Hippocampal formation (tissue), 2 donors: Measurements from ENCODE around the gene LIPE.

ENCODE experiments used
- DNase-seq, 2 donors: peaks; one replicate each; lab custom pipeline; 2025; lab: John Stamatoyannopoulos, UW

The LIPE gene

DNA sequence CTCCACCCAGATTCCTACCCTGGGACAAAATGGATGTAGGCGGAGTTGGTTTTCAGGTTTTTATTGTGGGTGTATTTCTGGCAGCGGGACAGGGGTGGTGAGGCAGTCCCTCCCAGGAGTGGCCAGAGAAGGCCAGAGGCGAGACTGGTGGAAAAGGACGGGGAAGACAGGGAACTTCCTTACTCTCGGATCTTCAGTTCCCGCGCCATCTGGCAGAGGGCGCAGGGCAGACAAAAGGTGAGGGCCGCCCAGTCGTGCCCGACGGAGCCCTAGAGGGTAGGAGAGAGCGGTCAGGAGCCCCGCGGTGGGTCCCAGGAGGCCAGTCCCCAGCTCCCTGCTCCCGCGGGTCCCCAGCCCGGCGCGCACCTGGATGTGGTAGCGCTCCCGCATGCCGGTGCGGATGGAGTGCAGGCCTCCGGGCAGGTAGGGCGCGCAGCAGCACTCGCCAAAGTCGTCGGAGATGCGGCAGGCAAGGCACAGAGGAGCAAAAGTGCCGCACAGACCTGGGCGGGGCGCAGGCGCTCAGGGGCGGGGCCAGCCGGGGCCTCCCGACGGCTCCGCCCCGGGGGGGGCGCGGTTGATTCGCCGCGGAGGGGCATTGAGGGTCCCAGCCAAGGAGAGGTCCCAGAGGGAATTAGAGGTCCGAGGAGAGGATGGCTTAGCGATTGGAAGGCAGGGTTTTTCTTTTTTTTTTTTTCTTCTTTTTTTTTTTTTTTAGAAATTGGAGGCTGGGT lies 40.0 kb downstream of the LIPE start:
- no peak for DNase-seq

DNA sequence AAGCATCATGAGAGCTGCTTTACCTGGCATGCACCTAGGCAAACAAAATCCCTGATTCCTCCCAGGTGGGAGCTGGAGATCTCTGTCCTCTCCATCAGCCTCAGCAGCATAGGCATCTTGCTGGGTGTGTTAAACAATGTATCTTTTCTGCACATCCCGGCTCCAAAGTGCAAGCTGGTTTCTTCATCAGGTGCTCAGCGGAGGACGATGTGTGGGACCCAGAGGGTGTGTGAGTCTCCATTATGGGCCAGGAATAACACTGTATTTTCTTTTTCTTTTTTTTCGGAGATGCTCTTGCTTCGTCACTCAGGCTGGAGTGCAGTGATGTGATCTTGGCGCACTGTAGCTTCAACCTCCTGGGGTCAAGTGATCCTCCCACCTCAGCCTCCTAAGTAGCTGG lies 47.0 kb downstream of the LIPE start:
- no peak for DNase-seq

DNA sequence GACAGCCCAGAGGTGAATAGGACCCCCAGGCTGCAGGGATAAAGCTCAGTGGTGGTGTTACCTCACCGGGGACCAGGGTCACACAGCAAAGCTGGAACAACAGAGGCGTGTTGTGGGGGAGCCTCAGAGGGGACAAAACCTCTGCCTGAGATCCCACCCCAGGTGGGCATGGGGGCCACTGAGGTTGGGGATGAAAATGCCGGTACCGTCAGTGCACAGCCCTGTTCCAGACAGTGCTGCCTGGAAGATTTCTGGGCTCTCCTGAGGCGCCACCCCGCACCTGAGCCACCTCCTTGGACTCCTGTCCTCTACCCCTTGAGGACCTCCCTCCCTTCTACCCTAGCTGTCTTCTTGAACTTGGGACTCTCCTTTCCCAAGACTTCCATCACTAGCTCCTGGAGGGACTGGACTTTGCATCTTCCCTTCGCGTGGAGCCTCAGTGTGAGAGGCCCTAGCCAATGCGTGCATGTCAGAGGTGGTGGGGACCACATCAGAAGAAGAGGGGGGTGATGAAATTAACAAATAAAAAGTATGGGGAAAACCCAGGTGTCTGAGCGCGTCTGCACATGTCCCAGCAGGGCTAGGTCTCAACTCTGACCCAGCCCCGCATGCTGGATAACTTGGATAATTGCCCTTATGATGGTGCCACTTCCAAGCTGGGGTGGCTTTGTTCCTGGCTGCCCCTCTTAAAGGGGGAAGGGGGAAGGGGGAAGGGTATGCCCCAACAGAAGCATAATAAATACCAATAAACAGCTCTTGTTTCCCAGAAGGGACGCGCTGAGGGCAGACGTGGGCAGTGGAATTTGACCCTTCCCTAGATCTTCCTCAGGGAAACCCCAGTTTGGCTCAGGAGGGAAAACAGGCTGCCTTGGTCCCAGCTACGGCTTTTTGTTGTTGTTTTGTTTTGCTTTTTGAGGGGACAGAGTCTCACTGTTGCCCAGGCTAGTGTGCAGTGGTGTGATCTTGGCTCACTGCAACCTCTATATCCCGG lies 48.7 kb downstream of the LIPE start:
- DNase-seq, result no peak

DNA sequence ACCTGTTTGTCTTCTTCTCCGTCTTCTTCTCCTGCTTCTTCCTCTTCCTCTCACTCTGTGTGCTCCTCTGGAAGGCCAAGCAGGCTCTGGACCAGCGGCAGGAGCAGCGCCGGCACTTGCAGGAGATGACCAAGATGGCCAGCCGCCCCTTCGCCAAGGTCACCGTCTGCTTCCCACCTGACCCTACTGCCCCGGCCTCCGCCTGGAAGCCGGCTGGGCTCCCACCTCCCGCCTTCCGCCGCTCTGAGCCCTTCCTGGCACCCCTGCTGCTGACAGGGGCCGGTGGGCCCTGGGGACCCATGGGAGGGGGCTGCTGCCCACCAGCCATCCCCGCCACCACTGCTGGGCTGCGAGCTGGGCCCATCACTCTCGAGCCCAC lies 51.0 kb downstream of the LIPE start:
- DNase-seq, result no peak

DNA sequence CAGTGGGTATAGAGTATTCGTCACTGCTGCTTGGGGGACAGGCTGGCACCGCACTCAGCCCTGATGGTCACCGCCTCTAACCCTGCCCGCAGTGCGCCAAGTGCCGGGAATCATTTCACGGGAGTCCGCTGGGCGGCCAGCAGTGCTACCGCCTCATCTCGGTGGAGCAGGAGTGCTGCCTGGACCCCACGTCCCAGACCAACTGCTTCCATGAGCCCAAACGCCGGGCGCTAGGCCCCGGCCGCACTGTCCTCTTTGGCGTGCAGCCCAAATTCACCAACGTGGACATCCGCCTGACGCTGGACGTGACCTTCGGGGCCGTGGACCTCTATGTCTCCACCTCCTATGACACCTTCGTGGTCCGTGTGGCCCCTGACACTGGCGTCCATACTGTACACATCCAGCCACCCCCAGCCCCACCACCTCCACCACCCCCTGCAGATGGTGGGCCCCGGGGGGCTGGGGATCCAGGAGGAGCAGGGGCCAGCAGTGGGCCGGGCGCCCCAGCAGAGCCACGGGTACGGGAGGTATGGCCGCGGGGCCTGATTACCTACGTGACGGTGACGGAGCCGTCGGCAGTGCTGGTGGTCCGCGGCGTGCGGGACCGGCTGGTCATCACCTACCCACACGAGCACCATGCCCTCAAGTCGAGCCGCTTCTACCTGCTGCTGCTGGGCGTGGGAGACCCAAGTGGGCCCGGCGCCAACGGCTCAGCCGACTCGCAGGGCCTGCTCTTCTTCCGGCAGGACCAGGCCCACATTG lies 51.6 kb downstream of the LIPE start:
- DNase-seq, result no peak

DNA sequence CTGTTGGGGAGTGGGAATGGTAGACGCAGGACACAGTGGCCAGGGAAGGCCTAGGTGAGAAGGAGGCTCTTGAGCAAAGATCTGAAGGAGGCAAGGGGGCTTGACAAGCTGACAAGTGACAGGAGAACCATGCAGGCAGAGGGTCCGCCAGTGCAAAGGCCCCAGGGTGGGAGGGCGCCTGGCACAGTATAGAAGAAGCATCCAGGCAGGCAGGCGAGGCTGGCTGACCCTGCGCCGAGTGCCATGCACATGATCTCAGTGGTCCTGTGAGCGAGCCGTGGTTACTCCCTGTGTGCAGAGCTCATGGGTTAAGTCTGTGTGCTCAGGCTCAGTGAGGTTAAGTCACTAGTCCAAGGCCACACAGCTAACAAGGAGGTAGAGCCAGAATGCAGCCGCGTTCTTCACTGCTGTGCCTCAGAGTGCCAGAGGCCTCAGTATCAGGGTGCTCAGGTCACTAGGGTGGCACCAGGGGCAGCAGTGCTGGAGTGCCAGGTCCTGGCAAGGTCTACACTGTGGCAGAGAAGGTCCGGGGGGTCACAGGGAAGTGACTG lies 52.3 kb downstream of the LIPE start:
- DNase-seq, result no peak

DNA sequence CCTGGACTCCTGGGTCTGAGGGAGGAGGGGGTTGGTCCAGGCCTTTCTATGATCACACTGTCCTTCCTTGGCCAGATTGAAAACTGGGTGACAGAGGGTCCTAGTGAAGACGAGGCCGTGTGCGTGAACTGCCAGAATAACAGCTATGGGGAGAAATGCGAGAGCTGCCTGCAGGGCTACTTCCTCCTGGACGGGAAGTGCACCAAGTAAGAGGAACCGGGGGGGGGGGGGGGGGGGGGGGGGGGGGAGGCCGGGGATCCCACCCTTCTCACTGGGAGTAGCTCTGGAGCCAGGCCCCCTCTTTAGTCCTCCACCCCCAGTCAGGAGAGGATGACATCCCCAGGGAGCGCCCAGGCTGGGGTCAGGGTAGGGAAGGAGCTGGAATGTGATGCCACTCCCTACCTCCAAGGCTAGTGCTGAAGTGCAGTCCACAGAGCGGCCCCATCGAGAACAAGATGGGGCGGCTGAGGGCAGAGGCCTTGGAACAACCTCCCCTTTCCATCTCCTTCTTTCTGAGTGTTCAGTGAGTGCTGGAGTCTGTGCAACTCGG lies 56.5 kb downstream of the LIPE start:
- DNase-seq, result no peak

DNA sequence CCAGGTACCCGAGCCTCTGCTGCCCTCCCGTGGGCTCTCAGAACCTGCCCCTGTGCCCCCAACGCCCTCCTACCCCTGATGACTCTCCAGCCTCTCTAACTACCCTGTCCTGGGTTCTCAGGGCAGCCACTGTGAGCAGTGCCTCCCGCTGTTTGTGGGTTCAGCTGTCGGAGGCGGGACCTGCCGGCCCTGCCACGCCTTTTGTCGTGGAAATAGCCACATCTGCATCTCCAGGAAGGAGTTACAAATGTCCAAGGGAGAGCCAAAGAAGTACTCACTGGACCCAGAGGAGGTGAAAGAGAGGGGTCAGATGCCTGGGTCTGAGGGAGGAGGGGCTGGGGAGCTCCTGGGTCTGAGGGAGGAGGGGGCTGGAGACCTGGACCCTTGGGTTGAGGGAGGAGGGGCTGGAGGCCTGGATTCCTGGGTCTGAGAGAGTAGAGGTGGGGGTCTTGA lies 57.1 kb downstream of the LIPE start:
- no peak for DNase-seq

DNA sequence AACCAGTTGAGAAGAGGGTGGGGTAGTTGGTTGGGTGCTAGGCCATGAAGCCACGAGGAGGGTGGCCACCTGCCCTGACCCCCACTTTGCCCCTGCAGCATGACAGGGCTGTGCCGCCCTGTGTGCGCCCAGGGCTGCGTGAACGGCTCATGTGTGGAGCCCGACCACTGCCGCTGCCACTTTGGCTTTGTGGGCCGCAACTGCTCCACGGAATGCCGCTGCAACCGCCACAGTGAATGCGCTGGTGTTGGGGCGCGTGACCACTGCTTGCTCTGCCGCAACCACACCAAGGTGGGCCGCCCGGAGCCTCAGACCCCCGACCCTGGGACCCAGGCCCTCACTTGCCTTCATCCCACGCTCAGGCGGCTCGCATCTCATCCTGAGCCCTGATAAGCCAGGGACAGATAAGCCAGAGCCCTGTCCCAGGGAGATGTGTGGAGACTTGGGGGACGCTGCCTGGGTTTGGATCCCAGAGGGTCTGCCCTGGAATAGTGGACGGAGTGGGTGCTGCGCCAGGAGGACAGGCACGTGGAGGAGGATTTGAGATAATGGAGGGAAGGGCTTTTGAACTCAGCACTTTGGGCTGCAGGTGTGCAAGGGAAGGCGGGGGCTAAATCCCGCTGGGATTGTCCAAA lies 57.6 kb downstream of the LIPE start:
- no peak for DNase-seq

DNA sequence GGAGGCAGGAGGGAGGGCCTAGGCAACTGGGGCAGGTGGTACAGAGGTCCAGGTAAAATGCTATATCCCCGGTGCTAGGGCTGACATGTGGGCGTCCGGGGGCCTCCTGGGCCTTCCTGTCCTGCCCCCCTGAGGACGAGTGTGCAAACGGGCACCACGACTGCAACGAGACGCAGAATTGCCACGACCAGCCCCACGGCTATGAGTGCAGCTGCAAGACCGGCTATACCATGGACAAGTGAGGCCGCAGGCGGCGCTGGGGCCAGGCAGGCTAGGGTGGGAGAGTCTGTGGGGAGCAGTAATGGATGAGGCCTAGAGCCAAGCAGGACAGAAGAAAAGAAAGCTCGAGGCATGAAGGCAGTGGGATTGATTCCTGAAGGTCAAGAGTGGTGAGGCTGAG lies 58.4 kb downstream of the LIPE start:
- no peak for DNase-seq

DNA sequence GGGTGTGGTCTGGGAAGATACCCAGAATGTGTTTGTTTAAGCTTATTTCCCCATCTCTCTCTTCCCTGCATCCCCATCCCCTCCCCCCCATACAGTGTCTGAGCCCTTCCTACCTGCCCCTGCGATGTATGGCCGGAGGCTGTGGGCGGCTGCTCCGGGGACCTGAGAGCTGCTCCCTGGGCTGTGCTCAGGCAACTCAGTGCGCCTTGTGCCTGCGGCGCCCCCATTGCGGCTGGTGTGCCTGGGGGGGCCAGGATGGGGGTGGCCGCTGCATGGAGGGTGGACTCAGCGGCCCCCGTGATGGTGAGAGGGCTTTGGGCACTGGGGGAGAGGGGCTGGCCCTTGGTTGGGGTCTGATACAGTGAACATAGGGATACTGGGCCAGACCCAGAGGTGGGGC lies 58.8 kb downstream of the LIPE start:
- DNase-seq, result no peak

DNA sequence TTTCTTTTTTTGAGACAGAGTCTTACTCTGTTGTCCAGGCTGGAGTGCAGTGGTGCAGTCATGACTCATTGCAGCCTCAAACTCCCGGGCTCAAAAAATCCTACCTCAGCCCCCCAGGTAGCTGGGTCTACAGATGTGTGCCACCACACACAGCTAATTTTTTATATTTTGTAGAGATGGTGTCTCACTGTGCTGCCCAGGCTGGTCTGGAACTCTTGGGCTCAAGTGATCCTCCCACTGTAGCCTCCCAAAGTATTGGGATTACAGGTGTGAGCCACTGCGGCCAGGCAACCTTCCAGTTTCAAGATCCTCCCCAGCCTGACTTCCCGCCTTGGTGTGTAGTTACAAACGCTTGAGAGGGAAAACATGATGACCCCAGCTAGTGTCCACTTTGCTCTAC lies 59.3 kb downstream of the LIPE start:
- no peak for DNase-seq

DNA sequence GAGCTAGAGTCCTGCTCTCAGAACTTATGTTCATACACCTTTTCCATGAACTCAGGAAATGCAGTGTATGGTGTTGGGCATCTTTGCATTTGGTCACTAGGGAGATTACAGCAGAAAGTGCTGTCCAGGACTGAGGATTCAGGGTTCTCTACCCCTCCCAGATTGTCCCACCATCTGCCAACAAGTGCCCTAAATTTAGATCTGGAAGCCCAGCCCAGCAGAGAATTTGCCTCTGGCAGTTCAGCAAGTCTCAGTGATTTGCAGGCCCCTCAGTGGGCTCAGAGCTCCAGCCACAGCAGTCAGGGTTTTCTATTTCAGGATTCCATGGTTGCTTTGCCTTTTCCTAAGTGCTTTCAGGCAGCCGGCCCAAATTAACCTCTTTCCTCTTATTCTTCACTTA lies 60.5 kb downstream of the LIPE start:
- no peak for DNase-seq

DNA sequence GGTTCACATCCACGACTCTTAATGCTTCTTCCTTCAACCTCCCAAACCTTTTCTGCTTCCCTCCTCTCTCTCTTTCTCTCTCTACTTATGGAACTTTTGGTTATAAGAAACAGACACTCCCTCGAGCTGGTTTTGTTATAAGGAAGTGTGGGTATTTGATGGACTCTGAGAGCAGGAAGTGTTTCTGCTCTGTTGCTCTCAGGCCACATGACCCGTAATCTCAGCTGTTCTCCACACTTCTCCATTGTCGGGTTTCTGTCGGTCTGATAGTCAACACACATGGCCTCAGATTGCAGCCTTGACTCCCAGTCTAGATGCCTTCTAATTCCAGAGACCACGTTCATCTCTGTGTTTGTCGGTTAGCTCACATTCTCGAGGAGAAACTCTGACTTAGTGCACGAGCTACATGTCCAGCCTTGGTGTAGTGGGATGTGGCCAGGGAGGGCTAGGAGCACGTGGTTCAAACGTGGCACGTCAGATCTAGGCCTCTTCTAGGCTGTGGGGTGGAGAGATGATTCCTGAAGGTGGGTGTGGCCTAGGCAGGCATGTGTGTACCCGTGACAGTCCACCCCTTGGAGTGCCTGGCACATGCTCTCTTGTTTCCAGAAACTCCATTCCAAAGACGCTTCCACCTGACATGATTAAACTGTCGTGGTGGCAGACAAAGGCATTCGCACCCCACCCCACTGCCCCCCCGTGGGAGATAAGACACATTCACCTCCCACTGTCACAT lies 63.4 kb downstream of the LIPE start:
- DNase-seq, result peak in 1 of 2 donors; percentile 14

DNA sequence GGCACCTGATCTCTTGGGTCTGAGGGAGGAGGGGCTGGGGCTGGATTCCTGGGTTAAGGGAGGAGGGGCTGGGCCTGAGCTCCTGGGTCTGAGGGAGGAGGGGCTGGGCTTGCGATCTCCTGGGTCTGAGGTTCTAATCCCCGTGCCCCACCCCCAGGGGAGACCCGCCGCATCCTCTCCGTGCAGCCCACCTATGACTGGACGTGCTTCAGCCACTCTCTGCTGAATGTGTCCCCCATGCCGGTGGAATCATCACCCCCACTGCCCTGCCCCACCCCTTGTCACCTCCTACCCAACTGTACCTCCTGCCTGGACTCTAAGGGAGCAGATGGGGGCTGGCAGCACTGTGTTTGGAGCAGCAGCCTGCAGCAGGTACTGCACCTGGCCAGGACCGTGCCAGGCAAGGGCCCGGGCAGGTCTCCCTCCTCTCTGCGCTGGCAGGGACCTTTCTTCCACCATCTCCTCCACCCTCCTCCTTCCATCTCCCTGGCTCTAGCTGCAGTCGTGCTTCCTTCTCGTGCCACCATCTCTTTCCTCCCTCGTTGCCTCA lies 64.2 kb downstream of the LIPE start:
- no peak for DNase-seq

DNA sequence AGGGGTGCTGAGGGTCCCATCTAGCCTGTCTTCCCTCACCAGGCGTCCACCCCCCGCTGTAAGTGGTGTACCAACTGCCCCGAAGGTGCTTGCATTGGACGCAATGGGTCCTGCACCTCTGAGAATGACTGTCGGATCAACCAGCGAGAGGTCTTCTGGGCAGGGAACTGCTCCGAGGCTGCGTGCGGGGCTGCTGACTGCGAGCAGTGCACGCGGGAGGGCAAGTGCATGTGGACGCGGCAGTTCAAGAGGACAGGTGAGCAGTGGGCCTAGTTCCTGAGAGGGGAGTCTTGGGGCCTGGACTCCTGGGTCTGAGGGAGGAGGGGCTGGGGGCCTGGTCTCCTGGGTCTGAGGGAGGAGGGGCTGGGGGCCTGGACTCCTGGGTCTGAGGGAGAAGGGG lies 64.8 kb downstream of the LIPE start:
- no peak for DNase-seq

DNA sequence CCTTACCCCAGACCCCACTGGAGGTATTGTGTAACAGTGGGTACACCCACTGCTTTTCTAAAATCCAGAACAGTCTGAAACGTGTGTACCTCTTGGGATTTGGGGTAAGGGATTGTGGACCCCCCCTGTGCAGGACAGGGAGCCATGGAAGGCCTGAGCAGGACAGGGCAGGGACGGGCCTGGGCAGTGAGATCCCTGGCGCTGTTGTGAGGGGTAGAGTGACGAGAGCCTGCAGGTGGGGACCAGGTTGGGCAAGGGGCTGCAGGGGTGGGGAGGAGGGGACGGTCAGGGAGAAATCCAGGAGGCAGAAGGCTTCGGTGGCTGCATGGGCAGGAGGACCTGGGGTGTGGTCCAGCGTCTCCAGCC lies 65.7 kb downstream of the LIPE start:
- DNase-seq, result no peak

DNA sequence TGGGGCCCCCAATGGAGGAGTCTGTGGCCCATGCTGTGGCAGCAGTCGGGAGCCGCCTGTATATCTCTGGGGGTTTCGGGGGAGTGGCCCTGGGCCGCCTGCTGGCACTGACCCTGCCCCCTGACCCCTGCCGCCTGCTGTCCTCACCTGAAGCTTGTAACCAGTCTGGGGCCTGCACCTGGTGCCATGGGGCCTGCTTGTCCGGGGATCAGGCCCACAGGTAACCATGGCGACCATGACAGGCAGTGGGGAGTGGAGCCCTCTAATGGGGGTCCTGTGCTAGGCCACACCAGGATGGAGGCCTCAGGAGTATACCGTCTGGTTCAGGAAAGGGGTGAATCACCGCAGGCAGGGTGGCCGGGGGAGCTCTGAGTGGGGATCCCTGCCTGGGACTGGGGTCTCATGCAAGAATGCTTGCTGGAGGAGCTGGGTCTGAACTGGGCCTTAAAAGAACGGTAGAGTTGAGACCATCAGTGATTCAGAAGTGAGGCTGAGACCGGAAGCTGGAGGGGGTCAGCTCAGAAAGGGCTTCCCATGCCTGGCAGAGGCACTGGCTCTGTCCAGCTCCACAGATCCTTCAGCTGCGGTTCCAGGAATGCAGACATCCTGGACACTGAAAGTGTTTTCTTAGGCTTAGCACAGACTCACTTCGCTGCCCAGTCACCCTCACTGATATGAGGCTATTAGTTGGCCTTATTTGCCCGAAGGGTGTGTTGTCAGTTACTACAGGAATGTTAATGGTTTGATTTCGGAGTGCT lies 66.2 kb downstream of the LIPE start:
- DNase-seq, result no peak

DNA sequence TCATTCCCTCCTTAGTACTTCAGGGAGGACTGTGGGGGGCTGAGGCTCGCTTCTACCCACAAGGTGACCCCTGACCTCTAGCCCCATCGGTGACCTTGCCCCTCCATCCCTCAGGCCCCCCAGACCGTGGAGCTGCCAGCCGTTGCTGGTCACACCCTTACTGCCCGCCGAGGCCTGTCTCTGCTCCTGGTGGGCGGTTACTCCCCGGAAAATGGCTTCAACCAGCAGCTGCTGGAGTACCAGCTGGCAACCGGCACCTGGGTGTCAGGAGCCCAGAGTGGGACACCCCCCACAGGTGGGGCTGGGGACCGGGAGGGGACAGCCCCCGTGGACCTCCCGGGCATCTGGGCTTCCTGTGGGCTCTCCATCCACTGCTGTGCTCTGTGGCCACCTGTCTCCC lies 69.9 kb downstream of the LIPE start:
- DNase-seq, result no peak

DNA sequence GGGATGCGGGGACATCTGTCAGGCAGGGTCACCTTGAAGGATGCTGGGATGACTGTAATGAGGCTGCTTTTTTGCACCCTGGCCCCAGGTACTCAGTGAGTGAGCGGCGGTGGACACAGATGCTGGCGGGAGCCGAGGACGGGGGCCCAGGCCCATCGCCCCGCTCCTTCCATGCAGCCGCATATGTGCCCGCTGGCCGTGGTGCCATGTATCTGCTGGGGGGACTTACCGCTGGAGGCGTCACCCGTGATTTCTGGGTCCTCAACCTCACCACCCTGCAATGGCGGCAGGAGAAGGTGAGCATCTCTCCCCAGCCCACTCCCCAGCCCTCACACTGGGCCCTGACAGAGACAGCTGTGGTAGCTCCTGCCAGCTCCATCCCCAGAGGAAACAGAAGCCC lies 70.5 kb downstream of the LIPE start:
- no peak for DNase-seq
